Measurements from ENCODE around the gene FBN2. TPM values are rescaled to one million over a fixed set of nuclear protein-coding genes. Genes with fewer than 3 reads are reported as not detected.

FBN2 gene
- total and polyA plus RNA-seq, 12 donors = 2.9 to 28.9 (median 13.5) TPM

GRCh38 chr5:128441941-128442350, 96.1 kb downstream of the FBN2 start:
- Histone ChIP-seq H3K9me3 (peaks cover 0 to 9% (median 2%) of the 10 kb centered on the region in 11 donors), H3K27ac (no peak overlapping the region), H3K4me3 (no peak overlapping the region), H3K4me1 (peaks cover 0 to 5% (median 0%) of the 10 kb centered on the region in 9 donors), H3K27me3 (no peaks in the 10 kb centered on the region), H3K36me3 (no peaks in the 10 kb centered on the region)
- ATAC-seq = no peak
- intact Hi-C loops (cut with DNase I) = no loop called here
- WGBS, 2 donors = 40 to 51% methylated on average over 2 of the region's 2 CpGs
- no peak for TF ChIP-seq CTCF (IDR thresholded peaks at IDR 0.05)
- DNase-seq = no peak

GRCh38 chr5:128441165-128441564, 96.9 kb downstream of the FBN2 start:
- intact Hi-C loops (cut with DNase I) = no loop called here
- H3K9me3 ChIP-seq = peaks cover 0 to 1% (median 0%) of the 10 kb centered on the region in 11 donors
- ATAC-seq (no peak), DNase-seq (no peak)
- no peak for TF ChIP-seq CTCF (IDR thresholded peaks at IDR 0.05)
- no peak overlapping the region for H3K4me3 ChIP-seq
- WGBS, 2 donors = 96 to 97% methylated on average over 2 of the region's 2 CpGs
- H3K4me1 ChIP-seq = peaks cover 0 to 7% (median 0%) of the 10 kb centered on the region in 9 donors
- no peak overlapping the region for H3K27ac ChIP-seq
- H3K36me3 ChIP-seq = no peaks in the 10 kb centered on the region
- no peaks in the 10 kb centered on the region for H3K27me3 ChIP-seq

- TF ChIP-seq CTCF (IDR thresholded peaks at IDR 0.05) = no peak
- H3K4me3 ChIP-seq = no peak overlapping the region
- H3K27ac ChIP-seq = no peak overlapping the region
- DNase-seq (no peak), ATAC-seq (peak in 5 of 8 donors; percentile 18 to 44 (median 28))
- WGBS, 2 donors = 72 to 76% methylated on average over 4 of the region's 4 CpGs
- peaks cover 0 to 8% (median 0%) of the 10 kb centered on the region in 9 donors for H3K4me1 ChIP-seq
- H3K27me3 ChIP-seq = no peaks in the 10 kb centered on the region
- no peaks in the 10 kb centered on the region for H3K36me3 ChIP-seq
- intact Hi-C loops (cut with DNase I) = no loop called here
- H3K9me3 ChIP-seq = no peaks in the 10 kb centered on the region
Observed at GRCh38 chr5:128436749-128437188, 101.3 kb downstream of the FBN2 start.

GRCh38 chr5:128435861-128436260, 102.2 kb downstream of the FBN2 start:
- ATAC-seq = no peak
- no peaks in the 10 kb centered on the region for H3K9me3 ChIP-seq
- DNase-seq = no peak
- H3K27ac ChIP-seq = no peak overlapping the region
- 67 to 80% methylated on average over 4 of the region's 4 CpGs for WGBS, 2 donors
- H3K4me3 ChIP-seq = no peak overlapping the region
- H3K36me3 ChIP-seq = no peaks in the 10 kb centered on the region
- intact Hi-C loops (cut with DNase I) = no loop called here
- H3K4me1 ChIP-seq = peaks cover 0 to 8% (median 0%) of the 10 kb centered on the region in 9 donors
- no peak for TF ChIP-seq CTCF (IDR thresholded peaks at IDR 0.05)
- H3K27me3 ChIP-seq = no peaks in the 10 kb centered on the region

Data from heart right ventricle (tissue), 16 donors.